ENCODE results near the gene BANF2. TPM values are rescaled to one million over a fixed set of nuclear protein-coding genes. Genes with fewer than 3 reads are reported as not detected.

BANF2 gene
- polyA plus RNA-seq, 1 of the 3 experiments (the other 2 are of a cell fraction) = not detected

DNA sequence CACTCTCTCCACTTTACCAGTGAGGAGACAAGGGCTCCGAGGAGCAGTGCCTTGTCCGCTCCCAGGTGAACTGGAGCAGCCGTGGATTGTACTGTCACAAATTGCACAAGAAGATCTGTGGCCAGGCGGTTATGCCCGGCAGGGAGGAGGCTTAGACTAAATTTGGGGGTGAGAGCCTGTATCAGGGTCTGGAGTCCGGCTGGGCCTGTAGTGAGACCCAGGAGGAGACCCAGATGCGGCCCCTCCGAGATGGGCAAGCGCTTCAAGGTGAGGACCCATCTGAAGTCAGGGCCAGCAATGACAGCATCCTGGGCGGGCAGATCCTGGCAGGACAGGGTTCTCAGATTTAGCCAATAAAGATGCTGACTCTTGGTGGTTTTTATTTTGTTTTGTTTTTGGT is 27.6 kb downstream of the BANF2 start:
- ChIA-PET POLR2A (no interaction called here), CTCF (no interaction called here)
- H3K36me3 ChIP-seq (replicated peaks in 1 of 2; ENCODE audit: control insufficient read depth in 1 of 2, insufficient read depth in 2 of 2, low read length in 1 of 2) = no peaks in the 10 kb centered on the region
- H3K27me3 ChIP-seq (ENCODE audit: insufficient read depth) = peaks cover 4% of the 10 kb centered on the region; the same call in 1 of the 2 replicates
- H3K4me2 ChIP-seq = no peak overlapping the region
- H3K9me2 ChIP-seq = no peaks in the 10 kb centered on the region
- TF ChIP-seq, protein P1, sequence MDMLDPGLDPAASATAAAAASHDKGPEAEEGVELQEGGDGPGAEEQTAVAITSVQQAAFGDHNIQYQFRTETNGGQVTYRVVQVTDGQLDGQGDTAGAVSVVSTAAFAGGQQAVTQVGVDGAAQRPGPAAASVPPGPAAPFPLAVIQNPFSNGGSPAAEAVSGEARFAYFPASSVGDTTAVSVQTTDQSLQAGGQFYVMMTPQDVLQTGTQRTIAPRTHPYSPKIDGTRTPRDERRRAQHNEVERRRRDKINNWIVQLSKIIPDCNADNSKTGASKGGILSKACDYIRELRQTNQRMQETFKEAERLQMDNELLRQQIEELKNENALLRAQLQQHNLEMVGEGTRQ (IDR thresholded peaks at IDR 0.05; ENCODE audit: borderline replicate concordance, low read depth, low read length) = no peak
- no peak for TF ChIP-seq SIN3A (IDR thresholded peaks at IDR 0.05; ENCODE audit: borderline replicate concordance, low read depth, low read length)
- TF ChIP-seq NFIC (IDR thresholded peaks at IDR 0.05; ENCODE audit: borderline replicate concordance) = no peak
- TF ChIP-seq CHD2 (IDR thresholded peaks at IDR 0.05; ENCODE audit: low read length, partially characterized antibody) = no peak
- no peak for TF ChIP-seq SMC3 (IDR thresholded peaks at IDR 0.05; ENCODE audit: low read depth, low read length)
- no peak for TF ChIP-seq RAD21 (IDR thresholded peaks at IDR 0.05; ENCODE audit: low read length)
- TF ChIP-seq, protein P2, sequence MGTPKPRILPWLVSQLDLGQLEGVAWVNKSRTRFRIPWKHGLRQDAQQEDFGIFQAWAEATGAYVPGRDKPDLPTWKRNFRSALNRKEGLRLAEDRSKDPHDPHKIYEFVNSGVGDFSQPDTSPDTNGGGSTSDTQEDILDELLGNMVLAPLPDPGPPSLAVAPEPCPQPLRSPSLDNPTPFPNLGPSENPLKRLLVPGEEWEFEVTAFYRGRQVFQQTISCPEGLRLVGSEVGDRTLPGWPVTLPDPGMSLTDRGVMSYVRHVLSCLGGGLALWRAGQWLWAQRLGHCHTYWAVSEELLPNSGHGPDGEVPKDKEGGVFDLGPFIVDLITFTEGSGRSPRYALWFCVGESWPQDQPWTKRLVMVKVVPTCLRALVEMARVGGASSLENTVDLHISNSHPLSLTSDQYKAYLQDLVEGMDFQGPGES (IDR thresholded peaks at IDR 0.05; ENCODE audit: low read depth, low read length) = no peak
- TF ChIP-seq, protein P3, sequence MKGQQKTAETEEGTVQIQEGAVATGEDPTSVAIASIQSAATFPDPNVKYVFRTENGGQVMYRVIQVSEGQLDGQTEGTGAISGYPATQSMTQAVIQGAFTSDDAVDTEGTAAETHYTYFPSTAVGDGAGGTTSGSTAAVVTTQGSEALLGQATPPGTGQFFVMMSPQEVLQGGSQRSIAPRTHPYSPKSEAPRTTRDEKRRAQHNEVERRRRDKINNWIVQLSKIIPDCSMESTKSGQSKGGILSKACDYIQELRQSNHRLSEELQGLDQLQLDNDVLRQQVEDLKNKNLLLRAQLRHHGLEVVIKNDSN (IDR thresholded peaks at IDR 0.05; ENCODE audit: borderline replicate concordance, low read depth) = no peak
- TF ChIP-seq RFX5 (IDR thresholded peaks at IDR 0.05; ENCODE audit: low read length) = no peak
- TF ChIP-seq, protein P4, sequence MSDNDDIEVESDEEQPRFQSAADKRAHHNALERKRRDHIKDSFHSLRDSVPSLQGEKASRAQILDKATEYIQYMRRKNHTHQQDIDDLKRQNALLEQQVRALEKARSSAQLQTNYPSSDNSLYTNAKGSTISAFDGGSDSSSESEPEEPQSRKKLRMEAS (IDR thresholded peaks at IDR 0.05; ENCODE audit: low read depth) = no peak
- no peak for TF ChIP-seq GATA2 (CRISPR knock-in tag; IDR thresholded peaks at IDR 0.05)
- TF ChIP-seq MXI1 (IDR thresholded peaks at IDR 0.05; ENCODE audit: low read depth, low read length) = no peak
- TF ChIP-seq GABPA (IDR thresholded peaks at IDR 0.05; ENCODE audit: low read depth) = no peak
- TF ChIP-seq ELF1 (IDR thresholded peaks at IDR 0.05) = no peak
- TF ChIP-seq TAF1 (IDR thresholded peaks at IDR 0.05; ENCODE audit: borderline replicate concordance, low read depth, low read length) = no peak
- no peak for TF ChIP-seq RXRA (IDR thresholded peaks at IDR 0.05; ENCODE audit: borderline replicate concordance, low read depth)
- TF ChIP-seq JUND (IDR thresholded peaks at IDR 0.05) = no peak
- DNase-seq = no peak
- no peaks in the 10 kb centered on the region for H4K20me1 ChIP-seq (ENCODE audit: insufficient read depth)
- H3K4me3 ChIP-seq (ENCODE audit: low read depth in 2 of 2, low read length in 1 of 2) = no peak overlapping the region
- no peak overlapping the region for H3K9ac ChIP-seq
- H2AFZ ChIP-seq (ENCODE audit: low read depth) = no peak overlapping the region
- H3K27ac ChIP-seq (ENCODE audit: low read depth in 2 of 2, low read length in 1 of 2) = no peak overlapping the region
- 52% methylated on average over 8 of the region's 10 CpGs for WGBS (ENCODE audit: low lambda C conversion rate)
- no peaks in the 10 kb centered on the region for H3K9me3 ChIP-seq
- H3K79me2 ChIP-seq (ENCODE audit: insufficient read depth) = no peaks in the 10 kb centered on the region
- no peaks in the 10 kb centered on the region; a peak in 1 of 4 replicates for H3K4me1 ChIP-seq (ENCODE audit: control insufficient read depth in 1 of 2, insufficient read depth in 2 of 2, low read depth in 1 of 2, low read length in 1 of 2)
- no peaks in the 10 kb centered on the region for H3F3A ChIP-seq (replicated peaks; ENCODE audit: insufficient read depth)
